ENCODE data around the gene CLBA1. TPM values are rescaled to one million over a fixed set of nuclear protein-coding genes. Genes with fewer than 3 reads are reported as not detected.

CLBA1 gene
- total RNA-seq, 4 donors from 2014 or later = 0.71 to 4.0 (median 3.3) TPM

GRCh38 chr14:104956290-104956890, 29.2 kb upstream of the CLBA1 start:
- intact Hi-C loops (cut with DNase I; ENCODE audit: low total_unique reads) = no loop called here
- in situ Hi-C loops (cut with MboI; ENCODE audit: low sequenced_read_pairs in 4 of 4) = no loop called here
- no peak for ATAC-seq
- TF ChIP-seq CTCF (IDR thresholded peaks at IDR 0.05 in 4 of 5, conservative IDR thresholded peaks at IDR 0.05 in 1 of 5) = no peak
- TF ChIP-seq POLR2A (IDR thresholded peaks at IDR 0.05) = no peak
- H3K27me3 ChIP-seq = peaks cover 0 to 4% (median 0%) of the 10 kb centered on the region in 3 donors
- no peak overlapping the region for H3K27ac ChIP-seq
- H3K9me3 ChIP-seq = no peaks in the 10 kb centered on the region
- no peaks in the 10 kb centered on the region for H3K4me1 ChIP-seq
- no peaks in the 10 kb centered on the region for H3K36me3 ChIP-seq
- no peak for DNase-seq
- H3K4me3 ChIP-seq = no peak overlapping the region

- ATAC-seq (no peak), DNase-seq (no peak)
- H3K36me3 ChIP-seq = no peaks in the 10 kb centered on the region
- H3K9me3 ChIP-seq = no peaks in the 10 kb centered on the region
- no peak overlapping the region for H3K4me3 ChIP-seq
- H3K27ac ChIP-seq = no peak overlapping the region
- no peaks in the 10 kb centered on the region for H3K4me1 ChIP-seq
- in situ Hi-C loops (cut with MboI; ENCODE audit: low sequenced_read_pairs in 4 of 4) = no loop called here
- peaks cover 0 to 4% (median 0%) of the 10 kb centered on the region in 3 donors for H3K27me3 ChIP-seq
- TF ChIP-seq CTCF (IDR thresholded peaks at IDR 0.05 in 4 of 5, conservative IDR thresholded peaks at IDR 0.05 in 1 of 5) = no peak
- TF ChIP-seq POLR2A (IDR thresholded peaks at IDR 0.05) = no peak
- intact Hi-C loops (cut with DNase I; ENCODE audit: low total_unique reads) = no loop called here
Measured at GRCh38 chr14:104957146-104958113, 28.2 kb upstream of the CLBA1 start.

- peaks cover 0 to 4% of the 10 kb centered on the region in 2 donors for H3K4me1 ChIP-seq
- H3K27ac ChIP-seq = no peak overlapping the region
- no peak for TF ChIP-seq CTCF (IDR thresholded peaks at IDR 0.05 in 4 of 5, conservative IDR thresholded peaks at IDR 0.05 in 1 of 5)
- no peak overlapping the region for H3K4me3 ChIP-seq
- in situ Hi-C loops (cut with MboI; ENCODE audit: low sequenced_read_pairs in 4 of 4) = no loop called here
- no peaks in the 10 kb centered on the region for H3K36me3 ChIP-seq
- DNase-seq (no peak), ATAC-seq (no peak)
- H3K9me3 ChIP-seq = no peaks in the 10 kb centered on the region
- peaks cover 8 to 18% (median 17%) of the 10 kb centered on the region in 3 donors for H3K27me3 ChIP-seq
- intact Hi-C loops (cut with DNase I; ENCODE audit: low total_unique reads) = no loop called here
Measured at GRCh38 chr14:104964546-104964945, 21.0 kb upstream of the CLBA1 start.

- in situ Hi-C loops (cut with MboI; ENCODE audit: low sequenced_read_pairs in 4 of 4) = no loop called here
- peaks cover 0 to 4% of the 10 kb centered on the region in 2 donors for H3K4me1 ChIP-seq
- peaks cover 8 to 18% (median 17%) of the 10 kb centered on the region in 3 donors for H3K27me3 ChIP-seq
- ATAC-seq (no peak), DNase-seq (peak in 1 of 2 donors; percentile 10)
- H3K9me3 ChIP-seq = no peaks in the 10 kb centered on the region
- no peak overlapping the region for H3K27ac ChIP-seq
- no peak for TF ChIP-seq POLR2A (IDR thresholded peaks at IDR 0.05)
- TF ChIP-seq CTCF (IDR thresholded peaks at IDR 0.05 in 4 of 5, conservative IDR thresholded peaks at IDR 0.05 in 1 of 5) = no peak
- no peaks in the 10 kb centered on the region for H3K36me3 ChIP-seq
- no peak overlapping the region for H3K4me3 ChIP-seq
- intact Hi-C loops (cut with DNase I; ENCODE audit: low total_unique reads) = no loop called here
Measured at GRCh38 chr14:104965561-104966231, 19.9 kb upstream of the CLBA1 start.

Measured in gastrocnemius medialis (tissue), 4 donors.